Motor neuron (in vitro differentiated cells): Measurements from ENCODE around the gene BICD2. TPM values are rescaled to one million over a fixed set of nuclear protein-coding genes. Genes with fewer than 3 reads are reported as not detected.

Experiments used
- ATAC-seq, 8 experiments: fragments of 200-7000 bp; cut with Tn5 transposase; replicated peaks in 6 of 8; 2 replicates each; pipeline ENCODE4 v1.8.0; 2021; ENCODE audit warnings: mild to moderate bottlenecking in 8 of 8, moderate library complexity in 8 of 8
- H3K27ac ChIP-seq, 2 donors: fragments of 250-450 bp; sonication (Bioruptor Pico); 2 replicates each; pipeline ENCODE4 v1.9.0; 2021; ENCODE audit warnings: antibody characterized with exemption in 2 of 2, mild to moderate bottlenecking in 2 of 2, moderate library complexity in 1 of 2
- H3K4me1 ChIP-seq, 2 donors: fragments of 250-450 bp; sonication (Bioruptor Pico); replicated peaks in 1 of 2; 2 replicates each; pipeline ENCODE4 v1.6.1; 2021; ENCODE audit warnings: antibody characterized with exemption in 2 of 2, mild to moderate bottlenecking in 2 of 2, moderate library complexity in 1 of 2
- H3K4me3 ChIP-seq, 5 donors: fragments of 250-450 bp; sonication (Bioruptor Pico); 2 replicates each; pipeline ENCODE4 v1.9.0; 2021; ENCODE audit warnings: antibody characterized with exemption in 5 of 5, mild to moderate bottlenecking in 5 of 5, moderate library complexity in 4 of 5
- WGBS, 10 experiments: fragments of 450-650 bp; shearing (Covaris generic); methylation state at CpG; one replicate each; pipeline ENCODE4 v1.0.0; 2022; 5-methylcytosine and 5-hydroxymethylcytosine counted together
- in situ Hi-C, 9 experiments: fragments of 400-800 bp; cut with MboI; loops; one replicate each; pipeline ENCODE4 v1.15.0; 2021; ENCODE audit warnings: low sequenced_read_pairs in 9 of 9, low pct_unique_long_range_greater_than_20kb in 2 of 9; ENCODE audit not compliant: unreplicated experiment in 9 of 9
- total RNA-seq, 8 experiments: library from RNA; unstranded; fragments of 300-600 nt; gene quantifications; 2 replicates each; pipeline versions ENCODE4 v1.2.3 to v1.2.4, GENCODE V29; 2022

Gene BICD2
- total RNA-seq, 8 experiments from 2014 or later, result 17.3 to 89.4 (median 23.7) TPM

DNA sequence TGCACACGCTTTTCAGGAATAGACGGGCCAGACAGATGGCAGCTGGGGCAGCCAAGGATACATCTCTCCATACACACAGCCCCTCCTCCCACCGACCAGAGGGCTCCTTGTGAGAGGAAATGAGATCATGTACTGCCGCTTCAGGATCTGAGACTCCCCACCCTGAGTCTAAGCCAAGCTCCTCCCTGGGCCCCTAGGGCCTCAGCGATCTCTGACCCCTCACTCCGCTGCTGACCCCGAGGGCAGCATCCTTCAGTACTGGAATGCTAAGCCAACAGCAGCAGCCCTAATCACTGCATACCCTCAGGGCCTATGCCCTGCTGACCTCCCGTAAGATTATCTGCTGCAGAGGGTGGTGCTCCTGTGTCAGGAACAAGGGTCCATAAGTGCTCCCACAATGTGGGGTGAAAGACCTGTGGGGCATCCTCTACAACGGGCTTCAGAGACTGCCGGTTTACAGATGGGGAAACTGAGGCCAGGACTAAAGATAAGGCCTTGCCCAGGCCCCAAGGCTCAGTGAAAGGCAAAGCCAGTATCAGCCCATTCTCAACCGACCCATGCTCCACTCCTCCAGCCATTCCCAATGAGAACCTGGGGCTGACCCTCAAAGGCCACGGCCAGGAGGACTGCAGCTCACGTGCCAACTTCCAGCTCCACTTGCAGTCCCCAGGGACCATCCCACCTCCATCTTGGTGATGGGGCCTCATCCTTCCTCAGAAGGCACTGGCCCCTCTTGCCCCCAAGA, 37.5 kb downstream of the BICD2 start:
- ATAC-seq, result peak in 6 of 8 experiments; percentile 27 to 52 (median 42)
- Histone ChIP-seq H3K4me1 (peaks cover 8 to 11% of the 10 kb centered on the region in 2 donors), H3K4me3 (no peak overlapping the region), H3K27ac (peak overlapping the region; percentile 8 to 49)
- WGBS, 10 experiments, result 46 to 100% (median 77%) methylated on average over 1 to 6 of the region's 13 CpGs; no CpG with 5 or more reads in 2 of the 10 experiments
- in situ Hi-C loops, result loop anchor here in 1 of 9 experiments (10.0 kb wide), 1 partner anchor 58 kb away; no protein-coding TSS in a partner anchor

DNA sequence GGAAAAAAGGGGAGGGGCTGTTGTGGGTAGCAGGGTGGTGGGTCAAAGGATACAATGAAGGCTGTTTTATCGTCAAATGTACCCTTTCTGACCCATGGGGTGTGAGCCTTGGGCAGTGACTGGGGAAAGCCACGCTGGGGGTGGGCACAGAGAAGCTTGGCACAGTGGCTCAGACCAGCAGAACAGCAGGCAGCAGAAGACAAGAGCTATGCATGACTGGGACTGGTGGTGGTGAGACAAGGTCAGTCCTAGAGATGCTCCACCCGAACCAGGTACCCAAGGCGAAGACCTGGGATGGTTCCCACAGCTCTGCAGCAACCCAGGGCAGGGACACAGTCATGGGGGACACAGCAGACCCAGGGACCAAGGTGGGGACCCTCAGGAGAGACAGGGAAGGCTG, 38.3 kb downstream of the BICD2 start:
- Histone ChIP-seq H3K4me1 (peaks cover 8 to 11% of the 10 kb centered on the region in 2 donors), H3K4me3 (no peak overlapping the region), H3K27ac (peak overlapping the region in 1 of 2 donors; percentile 49)
- in situ Hi-C loops, result loop anchor here in 1 of 9 experiments (10.0 kb wide), 1 partner anchor 58 kb away; no protein-coding TSS in a partner anchor
- no peak for ATAC-seq
- WGBS, 10 experiments, result 100% methylated on average over 1 to 2 of the region's 4 CpGs; no CpG with 5 or more reads in 7 of the 10 experiments

DNA sequence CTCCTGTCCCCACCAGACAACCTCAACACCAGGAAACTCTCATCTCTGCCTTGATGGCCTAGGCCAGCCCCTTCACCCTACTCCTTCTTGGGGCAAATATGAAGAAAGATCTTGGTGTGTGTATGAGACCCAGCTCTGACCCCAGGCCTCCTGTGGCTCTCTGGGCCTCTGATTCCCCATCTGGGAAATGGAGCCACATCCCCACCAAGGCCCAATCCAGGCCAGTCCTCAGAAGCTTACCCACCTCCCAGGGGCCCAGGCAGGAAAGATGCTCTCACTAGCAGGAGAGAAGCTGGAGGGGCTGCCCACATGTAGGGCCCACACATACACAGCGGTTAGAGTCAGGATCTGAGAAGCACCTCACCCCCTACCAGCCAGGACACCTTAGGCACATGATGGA, 38.9 kb downstream of the BICD2 start:
- 80 to 83% (median 83%) methylated on average over 1 of the region's 1 CpG; no CpG with 5 or more reads in 7 of the 10 experiments for WGBS, 10 experiments
- H3K4me3 ChIP-seq, result no peak overlapping the region
- peaks cover 8 to 11% of the 10 kb centered on the region in 2 donors for H3K4me1 ChIP-seq
- H3K27ac ChIP-seq, result no peak overlapping the region
- in situ Hi-C loops, result loop anchor here in 1 of 9 experiments (10.0 kb wide), 1 partner anchor 59 kb away; no protein-coding TSS in a partner anchor
- ATAC-seq, result no peak

DNA sequence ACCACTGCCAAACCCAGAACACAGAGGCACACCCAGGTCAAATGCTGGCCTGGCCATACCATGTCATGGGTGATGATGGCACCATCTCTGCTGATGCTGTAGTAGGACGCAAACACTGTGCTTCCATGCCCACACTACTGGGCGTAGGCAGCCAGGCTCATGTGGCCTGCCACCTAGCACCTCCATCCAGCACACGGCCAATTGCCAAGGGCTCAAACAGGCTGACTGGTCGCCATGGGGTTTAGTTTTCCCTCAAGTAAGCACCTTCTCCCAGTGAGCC, 39.4 kb downstream of the BICD2 start:
- in situ Hi-C loops, result loop anchor here in 1 of 9 experiments (10.0 kb wide), 1 partner anchor 60 kb away; no protein-coding TSS in a partner anchor
- no peak overlapping the region for H3K4me3 ChIP-seq
- 100% methylated on average over 1 to 4 of the region's 4 CpGs; no CpG with 5 or more reads in 6 of the 10 experiments for WGBS, 10 experiments
- H3K27ac ChIP-seq, result no peak overlapping the region
- H3K4me1 ChIP-seq, result peaks cover 8 to 11% of the 10 kb centered on the region in 2 donors
- no peak for ATAC-seq

DNA sequence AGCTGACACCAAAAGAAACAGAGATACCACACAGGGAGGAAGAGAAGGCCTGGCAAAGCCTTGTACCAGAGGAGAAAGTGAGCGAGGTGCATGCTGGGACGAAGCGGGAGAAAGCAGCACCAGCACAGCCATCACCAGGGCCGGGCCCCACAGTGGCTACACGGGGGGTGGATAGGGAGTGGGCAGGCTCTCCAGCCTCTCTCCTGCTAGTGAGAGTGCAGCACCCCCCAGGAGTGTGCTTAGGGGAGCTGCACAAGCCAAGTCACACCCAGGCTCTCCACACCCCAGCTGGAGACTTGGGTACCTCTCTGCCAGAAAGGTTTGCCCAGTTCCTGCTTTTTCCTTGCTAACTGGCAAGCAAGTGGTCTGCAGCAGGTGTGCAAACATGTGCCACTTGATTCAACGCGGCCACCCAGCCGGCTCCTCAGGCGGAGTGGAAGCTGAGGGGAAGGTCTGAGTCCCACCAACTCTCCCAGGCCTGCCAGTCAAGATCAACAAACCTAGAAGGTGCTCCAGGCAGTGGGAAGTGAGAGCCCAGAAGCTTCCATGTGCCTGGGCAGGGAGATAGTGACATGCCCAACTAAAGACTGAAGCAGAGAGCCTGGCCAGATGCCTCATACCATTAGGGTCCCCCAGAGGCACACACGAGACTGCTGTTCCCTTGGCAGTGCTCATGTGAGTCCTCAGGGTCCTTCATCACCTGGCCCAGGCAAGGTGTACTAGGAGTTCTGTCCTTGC, 39.9 kb downstream of the BICD2 start:
- H3K4me3 ChIP-seq, result no peak overlapping the region
- 82 to 100% (median 92%) methylated on average over 1 to 5 of the region's 10 CpGs; no CpG with 5 or more reads in 3 of the 10 experiments for WGBS, 10 experiments
- H3K4me1 ChIP-seq, result peaks cover 8 to 11% of the 10 kb centered on the region in 2 donors
- in situ Hi-C loops, result loop anchor here in 1 of 9 experiments (10.0 kb wide), 1 partner anchor 60 kb away; no protein-coding TSS in a partner anchor
- no peak for ATAC-seq
- H3K27ac ChIP-seq, result no peak overlapping the region

DNA sequence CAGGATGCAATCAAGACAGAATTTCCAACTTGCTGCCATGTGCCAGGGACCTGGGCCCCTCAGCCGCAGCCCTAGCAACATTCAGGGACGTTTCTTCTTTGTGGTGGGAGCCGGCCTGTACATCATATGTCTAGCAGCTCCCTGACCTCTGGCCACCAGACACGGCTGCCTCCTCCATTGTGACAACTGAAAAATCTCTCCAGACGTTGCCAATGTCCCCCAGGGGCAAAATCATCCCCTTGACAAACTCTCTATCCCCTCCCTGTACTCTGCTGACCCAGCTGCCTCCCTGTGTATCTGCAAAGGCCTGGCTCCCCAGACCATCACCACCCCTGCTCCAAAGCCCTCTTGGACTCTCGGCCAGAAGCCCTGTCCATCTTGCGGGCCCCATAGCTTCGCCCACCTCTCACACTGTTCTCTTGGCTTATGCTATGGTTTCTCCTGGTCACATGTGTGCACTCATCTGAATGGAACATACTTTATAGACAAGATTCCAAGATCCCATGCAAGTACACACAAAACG, 40.8 kb downstream of the BICD2 start:
- WGBS, 10 experiments, result 29 to 100% (median 60%) methylated on average over 1 to 8 of the region's 9 CpGs; no CpG with 5 or more reads in 4 of the 10 experiments
- no peak overlapping the region for H3K4me3 ChIP-seq
- H3K4me1 ChIP-seq, result peaks cover 8 to 11% of the 10 kb centered on the region in 2 donors
- ATAC-seq, result no peak
- H3K27ac ChIP-seq, result no peak overlapping the region
- in situ Hi-C loops, result loop anchor here in 1 of 9 experiments (10.0 kb wide), 1 partner anchor 61 kb away; no protein-coding TSS in a partner anchor

DNA sequence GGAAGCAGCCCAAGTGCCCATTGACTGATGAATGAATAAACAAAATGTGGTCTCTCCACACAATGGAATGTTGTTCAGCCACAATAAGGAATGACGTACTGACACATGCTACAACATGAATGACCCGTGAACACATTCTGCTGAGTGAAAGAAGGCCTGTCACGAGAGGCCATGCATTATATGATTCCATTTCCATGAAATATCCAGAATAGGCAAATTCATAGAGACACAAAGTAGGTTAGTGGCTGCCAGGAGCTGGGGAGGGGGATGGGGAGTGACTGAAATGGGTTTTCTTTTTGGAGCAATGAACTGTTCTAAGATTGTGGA, 41.4 kb downstream of the BICD2 start:
- in situ Hi-C loops, result loop anchor here in 1 of 9 experiments (10.0 kb wide), 1 partner anchor 62 kb away; no protein-coding TSS in a partner anchor
- 22 to 100% (median 100%) methylated on average over 1 to 3 of the region's 3 CpGs; no CpG with 5 or more reads in 2 of the 10 experiments for WGBS, 10 experiments
- Histone ChIP-seq H3K4me1 (peaks cover 8 to 11% of the 10 kb centered on the region in 2 donors), H3K27ac (no peak overlapping the region), H3K4me3 (no peak overlapping the region)
- ATAC-seq, result peak in 3 of 8 experiments; percentile 10 to 23 (median 15)

DNA sequence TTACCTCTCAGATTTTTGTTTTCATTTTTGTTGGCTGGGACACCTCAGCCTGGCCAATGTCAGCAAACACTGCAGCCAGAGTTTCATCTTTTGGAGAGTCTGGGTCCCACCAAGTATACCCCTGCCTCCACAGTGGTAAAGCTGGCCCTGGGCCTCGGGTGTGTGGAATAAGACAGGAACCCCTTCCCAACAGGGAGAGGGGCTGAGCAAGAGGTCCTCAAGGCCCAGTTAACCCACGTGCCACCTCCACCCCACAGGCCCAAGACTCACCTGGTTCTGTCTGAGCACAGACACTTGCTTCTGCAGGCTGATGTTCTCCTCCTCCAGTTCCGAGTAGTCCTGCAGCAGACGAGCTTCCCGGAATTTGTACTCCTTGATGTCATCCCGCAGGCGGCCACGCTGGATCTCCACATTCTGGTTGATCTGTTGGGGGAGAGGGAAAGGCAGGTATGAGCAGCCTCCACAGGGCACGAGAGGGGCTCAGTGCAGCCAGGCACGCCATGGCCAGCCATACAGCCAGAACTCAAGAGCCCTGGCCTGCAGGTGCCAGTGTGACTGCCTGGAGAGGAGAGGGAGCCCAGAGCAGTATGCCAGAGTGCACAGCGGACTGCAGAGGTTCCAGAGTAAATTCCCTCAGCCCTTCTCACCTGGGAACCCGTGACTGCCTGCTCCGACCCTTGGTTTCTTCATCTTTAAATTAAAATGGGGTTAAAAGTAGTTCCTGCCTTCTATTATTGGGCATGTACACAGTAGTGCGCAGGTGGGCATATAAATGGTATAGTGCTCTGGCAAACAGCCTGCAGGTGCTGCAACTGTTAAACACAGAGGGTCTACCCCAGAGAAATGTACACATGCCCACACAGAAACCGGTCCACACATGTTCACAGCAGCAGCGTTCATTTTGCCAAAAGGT, 42.0 kb downstream of the BICD2 start:
- WGBS, 10 experiments, result 80 to 100% (median 95%) methylated on average over 1 to 11 of the region's 16 CpGs; no CpG with 5 or more reads in 4 of the 10 experiments
- no peak for ATAC-seq
- H3K27ac ChIP-seq, result no peak overlapping the region

DNA sequence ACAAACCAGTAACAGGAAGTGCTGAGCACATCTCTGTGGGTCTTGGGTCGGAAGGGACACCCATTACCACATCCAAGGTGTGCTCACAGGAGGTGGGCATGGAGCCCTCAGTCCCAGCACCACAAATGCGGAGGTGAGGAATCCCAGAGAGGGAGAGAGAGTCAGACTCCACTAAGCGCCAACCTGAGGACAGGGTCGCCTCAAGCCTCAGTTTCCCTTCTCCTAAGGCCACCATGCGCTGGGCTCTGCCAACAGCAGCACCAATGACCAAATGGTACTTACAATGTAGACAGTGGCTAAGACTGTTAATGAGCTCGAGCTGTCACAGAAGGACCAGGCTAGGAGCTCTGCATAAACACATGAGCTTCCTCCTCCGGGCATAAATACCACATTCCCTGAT, 43.1 kb downstream of the BICD2 start:
- Histone ChIP-seq H3K27ac (no peak overlapping the region), H3K4me3 (no peak overlapping the region), H3K4me1 (peaks cover 8% of the 10 kb centered on the region in 2 donors)
- 82 to 100% (median 100%) methylated on average over 1 to 6 of the region's 7 CpGs; no CpG with 5 or more reads in 3 of the 10 experiments for WGBS, 10 experiments
- ATAC-seq, result no peak
- in situ Hi-C loops, result loop anchor here in 1 of 9 experiments (10.0 kb wide), 1 partner anchor 63 kb away; no protein-coding TSS in a partner anchor

More for the DNA sequence above, 42.0 kb downstream of the BICD2 start:
- in situ Hi-C loops, result loop anchor here in 1 of 9 experiments (10.0 kb wide), 1 partner anchor 62 kb away; no protein-coding TSS in a partner anchor
- H3K4me1 ChIP-seq, result peaks cover 8 to 11% of the 10 kb centered on the region in 2 donors
- no peak overlapping the region for H3K4me3 ChIP-seq

DNA sequence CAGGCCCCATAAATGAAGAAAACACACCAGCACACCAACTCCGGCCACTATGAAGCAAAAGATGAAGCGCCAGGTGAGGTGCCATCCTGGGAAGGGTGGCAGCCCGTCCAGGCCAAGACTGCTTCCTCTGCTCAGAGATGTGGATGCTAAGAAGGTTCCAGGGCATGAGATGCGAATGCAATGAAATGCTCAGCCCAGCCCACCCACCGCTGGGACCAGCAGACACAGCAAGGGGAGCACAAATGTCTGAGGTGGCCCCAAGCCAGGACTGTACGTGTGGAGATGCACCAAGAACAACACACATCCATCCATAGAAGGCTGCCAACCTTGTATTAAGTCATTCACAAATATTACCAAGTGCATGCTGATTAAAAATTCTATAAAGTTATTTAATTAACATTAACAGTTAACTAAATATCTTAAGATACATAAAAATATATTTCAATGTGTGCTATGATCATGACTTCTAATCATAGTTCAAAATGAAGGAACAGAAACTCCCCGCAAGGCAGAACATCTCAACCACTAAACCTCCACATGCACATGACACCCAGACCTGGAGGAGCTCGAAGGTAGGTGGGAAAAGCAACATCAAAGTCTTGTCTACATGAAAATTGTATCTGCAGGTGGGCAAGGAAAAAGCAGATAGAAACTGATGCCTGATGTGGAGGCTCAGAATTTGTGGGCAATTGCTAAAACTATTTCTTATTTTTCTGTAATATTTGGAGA, 43.7 kb downstream of the BICD2 start:
- in situ Hi-C loops, result loop anchor here in 1 of 9 experiments (10.0 kb wide), 1 partner anchor 64 kb away; no protein-coding TSS in a partner anchor
- Histone ChIP-seq H3K27ac (no peak overlapping the region), H3K4me3 (no peak overlapping the region), H3K4me1 (peaks cover 7 to 8% of the 10 kb centered on the region in 2 donors)
- ATAC-seq, result no peak
- 51 to 100% (median 90%) methylated on average over 1 to 6 of the region's 8 CpGs; no CpG with 5 or more reads in 1 of the 10 experiments for WGBS, 10 experiments

DNA sequence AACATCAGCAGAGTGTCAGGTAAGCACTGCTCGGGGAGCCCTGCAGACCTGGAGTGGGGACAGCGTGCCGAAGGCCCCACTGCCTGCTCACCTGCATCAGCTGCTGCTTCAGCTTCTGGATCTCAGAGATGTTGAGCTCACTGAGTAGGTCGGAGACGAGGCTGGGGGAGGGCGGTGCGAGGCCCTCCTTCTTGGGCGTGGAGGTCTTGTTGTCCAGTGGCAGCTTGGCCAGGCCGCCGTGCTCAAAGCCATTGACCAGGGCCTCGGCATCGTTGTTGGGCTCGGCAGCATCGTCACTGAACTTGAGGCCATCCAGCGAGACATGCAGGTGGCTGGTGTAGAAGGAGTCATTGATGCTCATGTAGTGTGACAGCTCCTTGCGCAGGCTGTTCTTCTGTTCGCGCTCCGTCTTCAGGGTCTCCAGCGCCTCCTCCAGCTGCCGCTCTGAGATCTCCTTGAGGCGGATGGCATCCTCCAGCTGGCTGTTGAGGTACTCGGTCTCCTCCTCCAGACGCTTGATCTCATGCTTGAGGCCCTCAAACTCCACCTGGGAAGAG, 44.3 kb downstream of the BICD2 start:
- Histone ChIP-seq H3K4me3 (no peak overlapping the region), H3K4me1 (peaks cover 7 to 8% of the 10 kb centered on the region in 2 donors), H3K27ac (no peak overlapping the region)
- no peak for ATAC-seq
- 80 to 100% (median 89%) methylated on average over 1 to 10 of the region's 24 CpGs; no CpG with 5 or more reads in 6 of the 10 experiments for WGBS, 10 experiments
- in situ Hi-C loops, result loop anchor here in 1 of 9 experiments (10.0 kb wide), 1 partner anchor 65 kb away; no protein-coding TSS in a partner anchor
